Inflammatory macrophage treated with lipopolysaccharide for 1 hour (primary cell): ENCODE results near the gene ATP2B3.
"Not testable (repeated sequence)": the region's sequence is repeated elsewhere in the genome, so short reads cannot be mapped to it uniquely, and the experiment has no call there.

Experiments used
- DNase-seq, 2 donors: peaks; one replicate each; pipeline ENCODE4 v3.0.0-alpha.2; 2020 to 2022

ATP2B3 gene

DNA sequence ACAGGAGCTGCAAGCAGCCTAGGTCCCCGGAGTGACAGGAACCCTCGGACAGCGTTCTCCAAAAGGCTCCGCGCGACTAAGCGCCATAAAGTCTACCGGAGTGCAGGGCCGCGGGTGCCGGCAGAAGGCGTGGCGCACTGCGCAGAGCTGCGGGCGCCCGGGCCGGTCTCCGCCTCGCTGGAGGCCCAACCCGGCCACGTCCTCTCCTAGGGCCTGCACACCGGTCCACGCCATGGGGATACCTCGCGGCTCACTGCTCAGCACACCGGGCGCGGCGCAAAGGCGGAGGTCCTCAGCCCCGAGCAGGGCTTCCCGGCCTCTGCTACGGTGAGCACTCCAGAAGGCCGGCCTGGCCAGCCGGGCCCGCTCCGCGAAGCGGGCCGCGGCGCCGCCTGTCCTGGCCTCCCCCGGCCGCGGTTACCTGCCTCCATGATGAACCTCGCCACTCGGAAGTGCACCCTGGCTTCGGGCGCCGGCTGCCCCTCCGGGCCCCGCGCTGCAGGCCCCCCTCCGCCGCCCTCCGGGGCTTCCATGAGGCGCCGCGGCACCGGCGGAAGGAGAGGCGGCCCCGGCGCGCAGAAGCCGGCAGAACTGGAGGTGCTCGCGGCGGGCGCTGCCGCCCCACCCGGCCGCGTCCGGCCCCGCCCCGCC is 81.2 kb downstream of the ATP2B3 start, which contains the start of gene CCNQ:
Gene CCNQ (minus strand): TSS at position 599 of the 651 bp plus-strand sequence. CDS start 66 bp downstream, at position 533.
- peak in 1 of 2 donors; percentile 6 for DNase-seq

DNA sequence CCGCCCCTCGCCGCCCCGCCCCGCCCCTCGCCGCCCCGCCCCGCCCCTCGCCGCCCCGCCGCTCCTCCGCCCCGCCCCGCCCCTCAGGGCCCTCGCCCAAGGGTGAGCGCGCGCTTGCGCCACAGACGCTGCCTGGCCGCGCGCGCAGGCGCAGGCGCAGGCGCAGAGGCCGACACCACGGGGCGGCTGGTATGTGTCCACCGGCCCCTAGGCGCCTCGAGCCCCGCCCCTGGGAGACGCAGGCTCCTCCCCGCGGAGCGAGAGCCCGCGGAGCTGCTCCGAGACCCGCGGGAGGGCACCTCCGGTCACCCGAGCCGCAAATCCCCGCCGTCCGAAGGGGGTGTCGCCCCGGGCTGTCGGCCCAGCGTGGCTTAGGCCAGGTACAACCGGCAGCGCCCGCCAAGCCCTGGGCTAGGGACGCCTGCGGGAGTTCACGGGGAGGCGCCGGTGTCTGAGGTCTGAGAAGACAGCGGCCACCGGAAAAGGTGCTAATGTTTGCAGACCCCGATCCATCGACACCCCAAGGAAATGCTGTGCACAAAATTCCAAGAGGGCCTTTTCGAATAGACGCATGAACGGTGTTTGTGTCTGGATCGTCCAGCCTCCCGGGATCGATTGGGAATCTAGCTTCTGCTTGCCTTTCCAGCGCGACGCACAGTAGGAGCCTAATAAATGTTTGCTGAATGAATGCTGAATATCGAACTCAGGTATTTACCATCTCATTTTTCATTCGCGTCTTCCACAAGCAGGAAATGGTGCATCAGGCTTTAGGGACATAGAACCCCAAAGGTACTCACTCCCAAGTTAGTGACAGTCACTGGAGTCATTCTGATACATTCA is 82.0 kb downstream of the ATP2B3 start:
- peak; percentile 82 to 85 for DNase-seq

DNA sequence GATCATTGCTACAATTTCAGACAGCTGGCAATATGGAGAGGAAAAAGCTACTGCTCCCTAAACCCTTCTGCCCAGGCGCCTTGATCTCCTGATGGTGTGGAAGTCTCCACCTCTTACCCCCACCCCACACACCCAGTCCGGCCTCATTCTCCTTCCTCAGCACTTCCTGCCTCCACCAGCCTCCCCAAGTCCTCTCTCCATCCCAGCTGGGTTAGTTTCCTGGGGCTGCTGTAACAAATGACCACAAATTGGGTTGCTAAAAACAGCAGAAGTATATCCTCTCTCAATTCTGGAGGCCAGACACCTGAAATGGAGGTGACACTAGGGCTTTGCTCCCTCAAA is 82.6 kb downstream of the ATP2B3 start:
- peak in 1 of 2 donors; percentile 13 for DNase-seq

DNA sequence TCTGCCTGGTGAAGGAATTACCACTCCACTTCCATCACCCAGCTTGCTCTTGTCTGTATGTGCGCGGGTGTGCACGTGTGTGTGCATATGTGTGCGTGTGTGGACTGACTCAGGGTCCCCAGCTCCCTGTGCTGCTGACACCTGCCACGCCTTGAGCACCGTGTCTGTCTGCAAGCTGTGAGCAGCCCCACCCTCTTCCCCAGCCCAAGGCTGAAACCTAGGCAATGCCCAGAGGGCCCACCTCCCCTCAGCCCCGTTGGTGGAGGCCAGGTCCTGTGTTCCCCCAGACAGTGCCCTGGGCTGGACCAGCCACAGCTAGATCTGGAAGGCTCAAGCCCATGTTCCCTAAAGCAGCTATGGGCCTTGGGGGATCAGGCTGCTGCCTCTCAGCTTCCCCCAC is 83.5 kb downstream of the ATP2B3 start:
- DNase-seq: no peak

DNA sequence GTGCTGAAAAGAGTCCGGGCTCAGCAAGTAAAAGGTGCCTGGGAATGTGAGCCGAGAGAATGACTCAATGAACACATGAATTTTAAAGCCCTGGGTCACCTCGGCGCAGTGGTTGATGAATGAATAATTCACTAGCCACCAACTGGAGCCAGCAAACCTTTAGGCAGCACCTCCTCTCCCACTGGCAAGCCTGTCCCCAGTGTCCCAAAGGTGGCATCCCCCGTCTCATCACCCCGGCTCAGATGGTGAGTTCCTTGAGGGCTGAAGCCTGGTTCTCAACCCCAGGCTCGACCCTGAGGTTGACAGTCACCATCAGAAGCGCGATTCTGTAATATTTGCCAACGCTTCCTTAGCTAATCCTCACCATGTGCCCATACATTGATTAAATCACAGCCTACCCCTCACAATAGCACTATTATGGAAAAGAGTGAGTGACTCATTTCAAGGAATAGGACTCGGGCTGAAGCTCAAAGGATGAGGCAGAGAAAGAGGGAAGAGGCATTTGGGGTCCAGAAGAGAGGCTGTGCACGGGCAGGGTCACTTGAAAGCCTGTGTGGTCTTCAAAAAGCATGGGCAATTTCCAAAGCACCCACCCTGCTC is 84.2 kb downstream of the ATP2B3 start:
- no peak for DNase-seq

DNA sequence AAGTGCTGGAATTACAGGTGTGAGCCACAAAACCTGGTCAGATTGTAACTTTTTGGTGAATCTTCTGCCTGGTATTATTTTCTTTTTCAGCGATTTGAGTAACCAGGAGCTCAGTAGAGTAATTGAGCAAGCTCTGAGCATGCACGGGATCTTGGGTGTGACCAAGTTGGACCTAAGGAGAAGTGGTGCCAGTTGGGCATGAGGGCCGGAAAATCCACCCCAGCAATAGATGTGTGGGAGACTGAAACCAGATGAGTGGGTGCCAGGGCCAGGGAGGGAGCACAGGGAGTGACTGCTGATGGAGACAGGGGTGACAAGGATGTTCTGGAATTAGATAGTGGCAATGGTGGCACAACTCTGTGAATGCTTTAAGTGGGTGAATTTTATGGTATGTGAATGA is 85.2 kb downstream of the ATP2B3 start:
- peak; percentile 67 to 79 for DNase-seq

DNA sequence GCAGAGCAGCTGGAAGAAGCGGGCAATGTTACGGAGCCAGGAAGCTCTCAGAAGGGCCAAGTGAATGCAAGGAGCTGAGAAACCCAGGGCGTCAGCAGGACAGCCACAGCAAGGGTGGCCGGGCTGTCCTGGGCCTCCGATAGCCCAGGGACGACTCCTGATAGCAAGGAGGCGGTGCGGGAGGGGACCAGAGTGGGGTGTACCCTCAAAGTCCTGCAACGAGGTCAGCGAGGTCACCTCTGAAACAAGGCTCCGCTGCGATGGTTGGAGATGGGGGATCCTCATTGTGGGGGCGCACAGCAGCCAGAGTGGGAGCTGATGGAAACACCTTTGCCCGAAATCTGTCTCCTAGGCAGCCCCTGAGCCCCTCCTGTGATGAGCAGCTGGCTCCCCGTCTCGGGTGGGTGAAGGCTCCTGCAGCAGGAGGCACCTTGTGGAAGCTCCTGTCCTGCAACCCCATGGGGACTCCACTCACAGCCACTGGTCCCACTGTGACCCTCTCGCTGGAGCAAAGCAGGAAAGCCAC is 85.8 kb downstream of the ATP2B3 start:
- no peak for DNase-seq

DNA sequence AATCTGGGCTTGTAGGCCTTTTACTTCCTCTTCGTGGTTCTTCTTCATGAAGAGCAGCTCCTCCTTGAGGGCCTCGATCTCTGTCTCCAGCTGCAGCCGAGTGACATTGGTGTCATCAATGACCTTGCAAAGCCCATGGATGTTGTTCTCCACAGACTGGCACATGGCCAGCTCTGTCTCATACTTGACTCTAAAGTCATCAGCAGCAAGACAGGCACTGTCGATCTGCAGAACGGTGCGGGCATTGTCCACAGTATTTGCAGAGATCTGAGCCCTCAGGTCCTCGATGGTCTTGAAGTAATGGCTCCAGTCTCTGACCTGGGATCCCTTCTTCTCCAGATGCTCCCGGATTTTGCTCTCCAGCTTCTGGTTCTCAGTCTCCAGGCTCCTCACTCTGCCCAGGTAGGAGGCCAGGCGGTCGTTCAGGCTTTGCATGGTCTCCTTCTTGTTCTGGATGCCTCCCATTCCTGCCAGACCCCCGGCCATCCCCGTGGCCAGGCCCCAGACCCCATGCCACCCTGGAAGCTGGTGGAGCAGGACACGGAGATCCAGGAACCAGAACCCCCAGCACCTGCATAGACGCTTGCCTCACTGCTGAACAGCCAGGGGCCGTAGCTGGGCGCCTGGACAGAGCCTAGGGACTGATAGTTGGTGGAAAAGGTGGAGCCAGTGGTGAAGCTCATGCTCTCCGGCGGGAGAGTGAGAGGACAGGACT is 87.4 kb downstream of the ATP2B3 start:
- DNase-seq: not testable (repeated sequence)

DNA sequence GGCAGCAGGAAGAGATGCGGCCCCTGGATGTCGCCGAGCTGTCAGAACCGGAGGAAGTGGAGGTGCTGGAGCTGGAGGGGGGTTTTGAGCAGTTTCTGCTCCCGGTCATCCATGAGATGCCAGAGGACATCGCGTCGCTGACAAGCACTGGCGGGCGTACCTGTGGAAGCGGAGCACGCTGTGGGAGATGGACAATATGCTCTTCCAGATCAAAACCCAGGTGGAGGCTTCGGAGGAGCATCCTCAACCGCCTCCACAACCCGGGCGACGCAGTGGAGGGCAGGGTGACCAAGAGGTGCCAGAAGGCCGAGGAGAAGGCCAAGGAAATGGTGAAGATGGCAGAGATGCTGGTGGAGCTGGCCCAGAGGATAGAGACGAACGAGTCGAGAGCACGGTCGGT is 89.1 kb downstream of the ATP2B3 start:
- DNase-seq: no peak

DNA sequence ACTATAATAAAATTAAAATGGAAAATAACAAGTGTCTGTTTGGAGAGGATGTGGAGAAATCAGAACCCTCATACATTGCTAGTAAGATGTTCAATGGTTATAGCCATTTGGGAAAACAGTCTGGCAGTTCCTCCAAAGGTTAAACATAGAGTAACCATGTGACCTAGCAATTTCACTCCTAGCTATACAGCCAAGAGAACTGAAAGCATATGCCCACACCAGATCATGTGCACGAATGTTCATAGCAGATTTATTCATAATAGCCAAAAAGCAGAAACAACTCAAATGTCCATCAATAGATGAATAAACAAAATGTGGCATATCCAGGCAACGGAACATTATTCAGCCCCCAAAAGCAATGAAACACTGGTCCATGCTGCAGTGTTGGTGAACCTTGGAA is 90.9 kb downstream of the ATP2B3 start:
- DNase-seq: peak; percentile 75 to 86

DNA sequence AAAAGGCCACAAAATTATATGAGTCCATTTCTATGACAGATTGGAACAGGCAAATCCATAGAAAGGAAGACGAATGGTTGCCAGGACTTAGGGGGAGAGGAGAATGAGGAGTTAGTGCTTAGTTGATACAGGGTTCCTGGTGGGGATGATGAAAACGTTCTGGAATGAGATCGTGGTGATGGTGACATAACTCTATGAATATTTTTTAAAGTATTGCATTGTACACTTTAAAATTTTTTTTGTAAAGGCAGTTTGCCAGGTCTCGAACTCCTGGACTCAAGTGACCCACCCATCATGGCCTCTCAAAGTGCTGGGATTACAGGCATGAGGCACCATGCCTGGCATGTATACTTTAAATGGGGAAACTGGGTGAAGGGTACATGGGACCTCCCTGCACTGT is 91.4 kb downstream of the ATP2B3 start:
- no peak for DNase-seq

DNA sequence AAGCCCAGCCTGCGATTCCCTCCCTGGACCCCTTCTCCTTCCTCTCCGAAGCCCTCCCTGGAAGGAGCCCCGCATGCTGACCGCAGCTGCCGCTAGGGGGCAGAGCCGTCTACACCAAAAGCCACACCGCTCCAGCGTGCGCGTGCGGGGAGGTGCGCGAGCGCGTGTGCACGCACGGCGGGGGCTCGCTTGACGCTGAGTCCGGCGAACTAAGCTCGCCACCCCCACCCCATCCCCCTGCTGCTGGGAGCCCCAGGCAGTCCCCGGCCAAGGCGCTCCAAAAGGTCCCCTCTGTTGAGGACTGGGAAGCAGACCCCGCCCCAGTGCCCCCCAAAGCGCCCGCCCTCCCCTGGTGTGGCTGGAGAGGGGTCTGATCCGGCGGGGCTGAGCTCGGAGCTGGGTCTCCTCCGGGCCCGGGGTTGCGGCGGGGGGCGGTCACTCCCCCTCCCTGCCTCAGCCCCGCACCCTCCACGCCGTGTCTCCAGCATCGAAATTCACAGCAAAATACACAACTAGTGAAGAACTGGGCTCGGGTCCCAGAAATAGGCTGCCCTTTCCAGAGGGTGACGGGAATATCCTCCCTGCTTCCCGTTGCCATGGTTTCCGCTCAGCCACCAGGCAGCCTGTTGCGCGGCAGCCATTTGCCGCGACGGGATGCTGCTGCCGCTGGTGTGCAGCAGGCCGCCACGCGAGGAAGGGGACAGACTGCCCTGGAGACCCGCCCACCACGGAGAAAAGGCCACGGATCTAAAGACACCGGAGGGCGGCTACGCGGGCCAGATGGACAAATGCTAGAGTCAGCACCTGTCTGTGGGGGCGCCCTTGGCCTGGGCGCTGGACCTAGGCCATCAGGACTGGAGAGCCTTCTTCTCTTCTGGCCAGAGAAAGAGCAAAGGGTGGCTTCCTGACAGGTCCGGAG is 92.7 kb downstream of the ATP2B3 start:
- DNase-seq: peak; percentile 18 to 32

DNA sequence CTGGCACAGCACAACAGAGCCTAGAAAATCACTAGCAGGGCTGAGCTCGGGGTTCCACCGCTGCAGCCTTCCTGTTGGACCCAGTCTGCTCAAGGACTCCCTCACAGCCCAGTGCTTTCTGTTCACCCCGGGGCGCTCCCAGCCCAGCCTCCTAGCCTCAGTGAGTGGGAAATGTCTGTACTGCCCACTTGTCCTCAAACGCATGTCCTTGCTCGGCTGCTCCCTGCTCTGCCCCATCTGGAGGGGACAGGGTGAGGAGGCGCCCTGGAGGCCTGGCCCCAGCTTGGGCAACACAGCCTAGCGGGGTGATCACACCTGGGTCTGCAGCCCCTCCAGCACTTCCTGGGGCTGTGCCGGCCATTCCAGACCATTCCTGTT is 93.4 kb downstream of the ATP2B3 start:
- DNase-seq: no peak

DNA sequence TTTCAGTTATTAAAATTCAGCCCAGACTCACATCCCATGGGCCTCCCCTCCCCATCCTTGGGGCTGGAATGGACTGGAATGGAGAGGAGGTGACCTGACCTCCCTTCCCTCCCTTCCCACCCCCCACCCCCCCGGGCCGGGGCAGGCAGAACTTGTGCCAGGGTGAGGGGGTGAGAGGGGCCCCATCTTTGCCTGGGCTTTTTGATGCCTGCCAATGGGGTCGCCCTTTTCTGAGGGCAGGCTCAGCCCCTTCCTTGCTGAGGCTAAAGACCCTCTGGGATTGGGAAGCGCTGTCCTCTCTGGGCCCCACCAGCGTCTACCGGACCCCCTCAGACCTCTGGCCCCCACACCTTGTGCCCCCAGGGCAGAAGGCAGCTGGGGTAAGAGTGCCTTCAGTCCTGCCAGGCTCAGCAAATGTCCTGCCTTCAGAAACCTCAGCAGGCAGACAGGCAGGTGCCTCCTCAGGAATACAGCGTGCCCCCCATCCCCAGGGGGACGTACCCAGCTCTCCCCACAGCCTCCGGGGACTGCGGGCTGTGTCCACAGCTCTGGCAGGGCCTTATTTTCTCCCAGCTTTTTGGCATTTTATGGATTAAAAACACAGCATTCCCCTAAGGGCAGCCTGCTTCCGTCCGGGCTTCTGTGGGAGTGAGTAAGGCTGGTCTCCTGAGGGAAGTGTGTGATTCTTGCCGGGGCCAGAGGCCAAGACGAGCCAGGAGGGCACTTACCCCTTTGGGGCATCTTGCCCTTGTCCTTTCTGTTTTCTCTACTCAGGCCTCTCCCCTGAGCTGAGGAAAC is 94.1 kb downstream of the ATP2B3 start:
- DNase-seq: no peak

DNA sequence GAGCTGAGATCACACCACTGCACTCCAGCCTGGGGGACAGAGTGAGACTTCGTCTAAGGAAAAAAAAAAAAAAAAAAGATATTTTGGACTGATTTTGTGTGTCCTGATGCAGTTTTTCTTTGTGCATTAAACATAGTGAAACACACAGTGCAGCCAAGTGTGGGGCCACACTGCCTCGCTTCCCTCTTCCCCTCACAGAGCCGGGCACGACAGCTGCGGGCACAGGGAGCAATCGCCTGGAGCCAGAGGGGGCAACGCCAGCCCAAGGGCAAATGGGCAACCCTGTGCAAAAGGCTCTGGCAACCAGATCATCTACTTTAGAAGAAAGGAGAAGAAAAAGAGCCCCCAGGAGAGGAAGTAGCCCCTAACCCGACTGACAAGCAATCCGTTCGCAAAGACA is 95.0 kb downstream of the ATP2B3 start:
- DNase-seq: no peak

DNA sequence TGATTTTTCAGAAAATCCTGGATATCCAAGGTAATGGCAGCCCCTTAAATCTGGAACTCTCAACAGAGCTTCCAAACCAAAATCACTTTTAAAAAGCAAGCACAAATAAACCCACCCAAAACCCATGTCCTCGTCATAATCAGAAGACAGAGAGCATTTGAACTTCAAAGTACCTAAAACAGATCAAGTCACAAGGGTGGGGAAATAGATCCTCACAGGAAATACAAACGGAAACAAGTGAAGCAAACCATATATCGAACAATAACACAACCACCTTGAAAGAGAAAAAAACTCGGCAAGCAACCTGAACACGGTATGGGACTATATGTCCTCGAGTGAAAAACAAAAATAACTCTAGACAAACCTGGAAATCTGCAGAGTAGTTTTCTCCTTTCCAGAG is 97.4 kb downstream of the ATP2B3 start:
- DNase-seq: no peak

DNA sequence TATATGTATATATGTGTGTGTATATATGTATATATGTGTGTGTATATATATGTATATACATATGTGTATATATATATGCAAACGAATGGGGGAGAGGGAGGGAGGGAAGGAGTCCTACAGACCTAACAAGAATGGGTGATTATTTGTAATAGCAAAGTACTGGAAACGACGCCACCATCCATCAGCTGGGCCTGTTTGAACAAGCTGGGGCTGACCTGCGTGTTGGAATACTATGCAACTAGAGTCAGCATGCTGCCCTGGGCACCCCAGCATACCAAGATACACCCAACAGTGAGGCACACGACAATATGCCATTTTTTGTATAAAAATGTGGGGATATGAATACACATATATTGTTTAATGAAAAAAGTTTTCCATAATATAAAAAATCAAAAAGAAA is 103.1 kb downstream of the ATP2B3 start:
- no peak for DNase-seq

DNA sequence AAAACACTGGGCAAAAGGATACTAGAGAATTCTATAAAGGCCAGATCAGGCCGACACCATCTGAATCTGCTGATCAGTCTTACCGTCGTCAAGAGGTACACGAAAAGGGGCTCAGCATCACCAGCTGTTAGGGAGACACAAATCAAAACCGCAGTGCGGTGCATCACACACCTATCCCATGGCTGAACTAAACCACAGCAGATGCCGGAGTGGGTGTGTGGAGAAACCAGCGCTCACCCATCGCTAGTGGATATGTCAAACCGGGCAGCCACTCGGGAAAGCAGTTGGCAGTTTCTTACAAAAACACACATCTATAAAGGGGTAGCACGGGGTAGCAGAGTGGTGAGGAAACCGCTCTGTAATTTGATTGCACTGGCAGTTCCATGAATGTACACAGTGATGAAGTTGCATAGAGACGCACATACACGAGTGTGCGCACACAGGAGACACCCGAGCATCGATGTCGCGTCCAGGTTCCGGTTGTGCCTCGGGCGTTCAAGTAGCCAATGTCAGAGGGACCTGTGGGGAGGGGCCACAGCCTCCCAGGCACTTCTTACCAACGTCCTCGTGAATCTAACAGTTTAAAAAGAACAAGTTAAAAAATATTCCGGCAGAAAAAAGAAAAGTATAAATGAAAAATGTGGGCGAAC is 104.6 kb downstream of the ATP2B3 start:
- no peak for DNase-seq

DNA sequence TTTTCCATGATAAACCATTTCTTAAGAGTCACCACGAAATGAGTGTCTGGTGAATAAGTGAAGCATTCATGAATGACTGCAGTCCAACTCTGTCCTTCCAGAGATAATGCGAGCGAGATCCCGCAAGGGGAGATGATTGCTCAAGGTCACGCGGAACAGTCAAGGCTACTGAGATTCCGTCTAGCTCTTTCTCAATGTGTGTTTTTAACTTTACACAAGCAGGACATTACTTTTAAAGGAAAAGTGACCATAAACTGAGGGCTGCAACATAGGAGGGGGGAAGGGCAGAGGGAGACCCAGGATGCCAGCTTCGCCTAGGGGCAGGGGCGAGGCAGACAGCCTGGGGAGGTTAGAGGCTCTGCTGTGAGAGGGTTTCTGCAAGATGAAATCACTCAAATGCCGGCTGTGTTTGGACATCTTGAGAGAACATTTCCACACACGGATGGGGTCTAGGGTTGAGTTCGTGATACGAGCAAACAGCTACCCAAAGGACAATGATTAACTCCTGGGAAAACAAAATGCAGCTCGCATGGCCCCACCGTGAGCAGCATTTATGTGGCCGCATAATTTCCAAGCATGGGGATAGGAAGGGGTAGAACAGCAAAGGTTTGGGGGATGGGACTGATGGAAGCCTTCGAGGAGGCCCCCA is 105.3 kb downstream of the ATP2B3 start:
- no peak for DNase-seq
